Uterine smooth muscle cell (primary cell): Measurements from ENCODE around the gene TUBE1. TPM values are rescaled to one million over a fixed set of nuclear protein-coding genes. Genes with fewer than 3 reads are reported as not detected.

Experiments used
- total RNA-seq: library from RNA; depleted of rRNA; stranded (reverse); fragments of >200 nt; gene quantifications from 2 replicates; pipeline ENCODE4 v1.2.3, GENCODE V29; 2014

The TUBE1 gene
- total RNA-seq = 51.5 and 68.0 TPM in 2 replicates

GRCh38 chr6:112087136-112087911 is at the start of gene TUBE1, which contains the start of gene FAM229B:
Gene TUBE1, minus strand, starts transcription at chr6:112087482. Its CDS starts 48 bp downstream, at chr6:112087434.
Gene FAM229B, plus strand, starts transcription at chr6:112087591. Its CDS starts 11,693 bp downstream, at chr6:112099284.

GRCh38 chr6:112054001-112054400 is 33.3 kb downstream of the TUBE1 start, which contains the start of gene CCN6:
Gene CCN6, plus strand, starts transcription at chr6:112054104. Its CDS starts 254 bp downstream, at chr6:112054358.

Other genes starting within 250 kb of the TUBE1 start
- 29.1 and 64.6 TPM in 2 replicates for gene FYN, start 214.0 kb downstream of the TUBE1 start, total RNA-seq
- gene CCN6, start 33.4 kb downstream of the TUBE1 start, total RNA-seq = not detected in 2 replicates
- gene FAM229B, start 109 bp upstream of the TUBE1 start, total RNA-seq = 23.1 and 34.4 TPM in 2 replicates
- gene LAMA4, start 167.1 kb upstream of the TUBE1 start, total RNA-seq = 105 and 276 TPM in 2 replicates